ENCODE data around the gene RAB6A. TPM values are rescaled to one million over a fixed set of nuclear protein-coding genes. Genes with fewer than 3 reads are reported as not detected.

The RAB6A gene
- total RNA-seq, 1 experiment from 2014 or later, result 121 TPM

GRCh38 chr11:73810637-73811036 is 49.8 kb upstream of the RAB6A start:
- Histone ChIP-seq H3K9ac (ENCODE audit: low read length) (no peak overlapping the region), H3K9me3 (ENCODE audit: control insufficient read depth in 1 of 2, insufficient read depth in 1 of 2, low read depth in 1 of 2, low read length in 2 of 2) (no peaks in the 10 kb centered on the region), H3K4me2 (ENCODE audit: low read length) (no peak overlapping the region), H3K36me3 (ENCODE audit: control insufficient read depth in 1 of 2, insufficient read depth in 2 of 2, low read length in 2 of 2) (peaks cover 0 to 2% of the 10 kb centered on the region in 2 experiments; a peak in 1 of 4 replicates), H3K4me1 (ENCODE audit: control insufficient read depth in 1 of 2, insufficient read depth in 2 of 2, low read length in 2 of 2) (no peaks in the 10 kb centered on the region), H3K27ac (ENCODE audit: low read depth, low read length) (no peak overlapping the region), H3K9me2 (ENCODE audit: insufficient read depth) (no peaks in the 10 kb centered on the region), H3K4me3 (replicated peaks in 1 of 2; ENCODE audit: low read depth in 1 of 2, low read length in 2 of 2) (no peak overlapping the region), H2AFZ (ENCODE audit: low read depth, low read length, poor library complexity, severe bottlenecking) (no peak overlapping the region), H3K27me3 (ENCODE audit: insufficient read depth, low read length) (no peaks in the 10 kb centered on the region), H4K20me1 (ENCODE audit: insufficient read depth) (no peaks in the 10 kb centered on the region), H3K79me2 (ENCODE audit: insufficient read depth, low read length) (0 out of 2 replicates have a peak, but pooled peaks cover 5% of the 10 kb centered on the region)
- BruUV-seq (replicated peaks), result no TSS peak
- ATAC-seq (no peak), DNase-seq (ENCODE audit: low read depth, low spot score) (no peak)
- ChIA-PET CTCF (no interaction called here), RAD21 (ENCODE audit: low non-redundant PET in 1 of 2, low total read pairs in 2 of 2, uncharacterized antibody in 2 of 2, unreplicated experiment in 2 of 2) (no interaction called here), POLR2A (no interaction called here)
- intact Hi-C loops (cut with micrococcal nuclease), result no loop called here
- no peak for TF ChIP-seq POLR2AphosphoS5 (IDR thresholded peaks at IDR 0.05; ENCODE audit: low read depth, low read length)
- no peak for TF ChIP-seq YY1 (IDR thresholded peaks at IDR 0.05; ENCODE audit: extremely low read depth, insufficient replicate concordance, low read depth, low read length)
- no peak for TF ChIP-seq REST (IDR thresholded peaks at IDR 0.05; ENCODE audit: low read depth)
- TF ChIP-seq SP1 (IDR thresholded peaks at IDR 0.05; ENCODE audit: low read depth), result no peak
- TF ChIP-seq ATF3 (IDR thresholded peaks at IDR 0.05), result no peak
- TF ChIP-seq MAX (IDR thresholded peaks at IDR 0.05), result no peak
- no peak for TF ChIP-seq FOSL1 (IDR thresholded peaks at IDR 0.05; ENCODE audit: low read depth)
- TF ChIP-seq ZNF274 (IDR thresholded peaks at IDR 0.05; ENCODE audit: low read depth, low read length), result no peak
- TF ChIP-seq RAD21 (IDR thresholded peaks at IDR 0.05; ENCODE audit: low read depth), result no peak
- TF ChIP-seq SRF (IDR thresholded peaks at IDR 0.05; ENCODE audit: low read depth), result no peak
- TF ChIP-seq EZH2phosphoT487 (IDR thresholded peaks at IDR 0.05; ENCODE audit: borderline replicate concordance), result no peak
- no peak for TF ChIP-seq CTCF (IDR thresholded peaks at IDR 0.05 in 2 of 3, conservative IDR thresholded peaks at IDR 0.05 in 1 of 3; ENCODE audit: borderline replicate concordance in 1 of 3, insufficient read depth in 1 of 3, low read depth in 2 of 3, low read length in 2 of 3)
- TF ChIP-seq ELF1 (IDR thresholded peaks at IDR 0.05; ENCODE audit: borderline replicate concordance, low read depth), result no peak
- no peak for TF ChIP-seq CBX3 (IDR thresholded peaks at IDR 0.05; ENCODE audit: low read depth)
- no peak for TF ChIP-seq TCF7L2 (IDR thresholded peaks at IDR 0.05; ENCODE audit: borderline replicate concordance, extremely low read depth, insufficient read depth, insufficient read length)
- TF ChIP-seq POLR2A (IDR thresholded peaks at IDR 0.05; ENCODE audit: borderline replicate concordance, extremely low read depth, insufficient read depth, insufficient read length), result no peak
- no peak for TF ChIP-seq ZFX (IDR thresholded peaks at IDR 0.05)
